Stimulated activated CD8-positive, alpha-beta memory T cell treated with anti-CD3 and anti-CD28 coated beads, Interleukin-2, amount 100 ng/mL, for 1 hour (primary cell): ENCODE data around the gene SRGAP2B.
"Not testable (repeated sequence)": the region's sequence is repeated elsewhere in the genome, so short reads cannot be mapped to it uniquely, and the experiment has no call there.

Source experiments
- DNase-seq, 2 donors: peaks; one replicate each; pipeline ENCODE4 v3.0.0-alpha.2; 2020; ENCODE audit warnings: low read depth in 2 of 2

SRGAP2B gene

GRCh38 chr1:145082483-145083255 lies 12.5 kb downstream of the SRGAP2B start:
- not testable (repeated sequence) for DNase-seq

- not testable (repeated sequence) for DNase-seq
Measured at GRCh38 chr1:145080193-145080592, 14.9 kb downstream of the SRGAP2B start.

GRCh38 chr1:145079737-145080136 lies 15.4 kb downstream of the SRGAP2B start:
- DNase-seq, result not testable (repeated sequence)

GRCh38 chr1:145078787-145079370 lies 16.2 kb downstream of the SRGAP2B start:
- DNase-seq, result not testable (repeated sequence)

- DNase-seq, result not testable (repeated sequence)
Measured at GRCh38 chr1:145077872-145078786, 17.0 kb downstream of the SRGAP2B start.

GRCh38 chr1:145076877-145077276 lies 18.3 kb downstream of the SRGAP2B start:
- DNase-seq, result not testable (repeated sequence)

- not testable (repeated sequence) for DNase-seq
Measured at GRCh38 chr1:145074021-145074559, 21.0 kb downstream of the SRGAP2B start.

- DNase-seq, result not testable (repeated sequence)
Measured at GRCh38 chr1:145071569-145071968, 23.6 kb downstream of the SRGAP2B start.

- not testable (repeated sequence) for DNase-seq
Measured at GRCh38 chr1:145066486-145066885, 28.6 kb downstream of the SRGAP2B start.

- not testable (repeated sequence) for DNase-seq
Measured at GRCh38 chr1:145065194-145065826, 29.8 kb downstream of the SRGAP2B start.

GRCh38 chr1:145063941-145064648 lies 31.0 kb downstream of the SRGAP2B start:
- not testable (repeated sequence) for DNase-seq

GRCh38 chr1:145063285-145063684 lies 31.8 kb downstream of the SRGAP2B start:
- DNase-seq, result not testable (repeated sequence)

GRCh38 chr1:145058184-145058583 lies 36.9 kb downstream of the SRGAP2B start:
- DNase-seq, result not testable (repeated sequence)

GRCh38 chr1:145055217-145055760 lies 39.8 kb downstream of the SRGAP2B start:
- DNase-seq, result not testable (repeated sequence)

GRCh38 chr1:145053428-145053827 lies 41.7 kb downstream of the SRGAP2B start:
- not testable (repeated sequence) for DNase-seq

- DNase-seq, result not testable (repeated sequence)
Measured at GRCh38 chr1:145052019-145052776, 42.9 kb downstream of the SRGAP2B start.

- not testable (repeated sequence) for DNase-seq
Measured at GRCh38 chr1:145048181-145048856, 46.8 kb downstream of the SRGAP2B start.

- not testable (repeated sequence) for DNase-seq
Measured at GRCh38 chr1:145047553-145047952, 47.6 kb downstream of the SRGAP2B start.
